Pancreas (tissue), 10 donors: ENCODE measurements around the gene FZD7. TPM values are rescaled to one million over a fixed set of nuclear protein-coding genes. Genes with fewer than 3 reads are reported as not detected.

Experiments used
- ATAC-seq, 4 donors: fragments of 200-7000 bp; cut with Tn5 transposase; one replicate each; pipeline versions ENCODE4 v1.8.0 to v1.9.1; 2020; ENCODE audit warnings: mild to moderate bottlenecking in 4 of 4, moderate library complexity in 4 of 4
- DNase-seq, 6 donors: peaks; one replicate each; pipeline ENCODE4 v3.0.0-alpha.2; 2020
- FAIRE-seq: peaks from 2 replicates; lab custom pipeline; 2012; peaks lifted over from hg19 to GRCh38; lab: Jason Lieb, UNC
- H3K27ac ChIP-seq, 4 donors: fragments of 200-600 bp; sonication (generic); 1 replicate in 3 of 4; 2 replicates in 1 of 4; pipeline versions ENCODE4 v1.5.0 to v1.8.0; 2020
- H3K27me3 ChIP-seq, 4 donors: fragments of 200-600 bp; one replicate each; pipeline ENCODE4 v1.8.0; 2021
- H3K36me3 ChIP-seq, 3 donors: fragments of 200-600 bp; sonication (generic) in 1 of 3; one replicate each; pipeline versions ENCODE4 v1.5.0 to v1.8.0; 2020 to 2021
- H3K4me1 ChIP-seq, 3 donors: fragments of 200-600 bp; one replicate each; pipeline ENCODE4 v1.8.0; 2021
- H3K4me3 ChIP-seq, 4 donors: fragments of 200-600 bp; sonication (generic) in 2 of 4; one replicate each; pipeline versions ENCODE4 v1.5.0 to v1.8.0; 2020 to 2021
- H3K9me3 ChIP-seq, 4 donors: fragments of 200-600 bp; one replicate each; pipeline ENCODE4 v1.8.0; 2021
- WGBS, 2 donors: extraction: QIAGEN DNeasy Blood & Tissue Kit; methylation state at CpG; one replicate each; pipeline ENCODE4 v1.1.7; 2013; 5-methylcytosine and 5-hydroxymethylcytosine counted together
- intact Hi-C, 3 donors: fragments of 100-400 bp; cut with DNase I; formaldehyde crosslinking; loops; one replicate each; pipeline versions ENCODE4 v1.11.1 to v1.14.2; 2022
- polyA plus RNA-seq, 2 donors: library from polyadenylated mRNA; stranded (reverse); fragments of 200-250 nt; gene quantifications; one replicate each; pipeline ENCODE4 v1.2.3, GENCODE V29; 2013
- total RNA-seq, 6 donors: library from RNA; stranded (reverse); fragmentation: NEBNext Ultra II Directional in 4 of 6; extraction: Animal tissue kit (Norgen Biotek cat#: 25700) in 4 of 6; gene quantifications; one replicate each; pipeline versions ENCODE4 v1.2.1 to v1.2.4, GENCODE V29; 2021 to 2023
- TF ChIP-seq, protein P1 (sequence below), 4 donors: fragments of 200-600 bp; sonication (generic) in 3 of 4; IDR thresholded peaks; one replicate each; pipeline versions ENCODE4 v1.5.0 to v1.8.0; 2021; ENCODE audit warnings: antibody characterized with exemption in 4 of 4
- donor health status: healthy with polysubstance abuse.
- donor health status: DM: no; HTN: no; CAD: no; lungs with moderate emphysema.
- donor health status: DM: no; HTN: no; CAD: no.
- donor health status: control.
- donor health status: control.
- donor health status: Bipolar disorder and iron deficiency.
- donor health status: DM: yes; HTN: yes; CAD: no.
- donor health status: DM: no; HTN: no; CAD: no.
- donor health status: DM: no; HTN: no; CAD: no.
- donor health status: DM: yes; HTN: yes; CAD: no.

Gene FZD7
- total and polyA plus RNA-seq, 8 donors, result 0.53 to 5.2 (median 1.1) TPM

DNA sequence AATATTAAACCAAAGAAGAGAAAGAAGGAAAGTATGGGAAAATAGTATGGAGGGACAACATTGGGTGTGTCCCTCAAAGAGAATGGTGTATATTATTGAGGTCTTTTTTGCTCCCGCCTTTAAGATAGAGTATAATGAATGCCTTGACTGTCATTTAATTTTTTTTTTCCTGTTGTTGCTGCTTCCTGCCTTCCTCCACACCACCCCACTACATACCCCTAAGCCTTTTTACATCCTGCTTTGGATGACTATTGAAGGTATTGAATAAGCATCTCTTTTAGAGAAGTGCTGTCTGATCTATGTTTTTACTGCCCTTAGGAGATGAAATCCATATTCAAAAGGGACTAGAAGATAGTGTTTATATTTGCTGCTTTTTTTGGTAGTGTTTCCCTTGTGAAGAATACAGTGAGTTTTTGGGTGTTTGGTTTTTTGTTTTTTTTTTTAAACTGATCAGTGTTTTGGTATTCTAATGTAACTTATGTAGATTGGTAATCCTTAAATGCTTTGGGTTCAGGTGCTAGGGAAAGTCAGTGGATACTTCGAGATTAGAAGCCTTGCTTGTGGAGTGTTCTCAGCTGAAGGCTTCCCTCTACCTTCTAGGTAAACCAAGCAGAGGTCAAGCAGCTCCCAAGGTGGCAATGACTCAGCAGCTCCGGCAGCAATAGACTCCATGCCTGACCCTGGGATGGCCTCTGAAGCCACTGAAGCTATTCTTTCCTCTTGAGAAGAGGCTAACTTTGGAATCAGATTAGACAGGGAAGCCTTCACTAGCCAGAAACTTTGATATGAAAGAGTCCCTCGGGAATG is 5.0 kb downstream of the FZD7 start:
- no peaks in the 10 kb centered on the region for H3K9me3 ChIP-seq
- ATAC-seq (no peak), DNase-seq (no peak), FAIRE-seq (no peak)
- H3K4me3 ChIP-seq, result no peak overlapping the region
- WGBS, 2 donors, result 55 to 62% methylated on average over 4 of the region's 4 CpGs
- H3K27me3 ChIP-seq, result peaks cover 0 to 7% (median 2%) of the 10 kb centered on the region in 4 donors
- H3K36me3 ChIP-seq, result no peaks in the 10 kb centered on the region
- TF ChIP-seq, protein P1, sequence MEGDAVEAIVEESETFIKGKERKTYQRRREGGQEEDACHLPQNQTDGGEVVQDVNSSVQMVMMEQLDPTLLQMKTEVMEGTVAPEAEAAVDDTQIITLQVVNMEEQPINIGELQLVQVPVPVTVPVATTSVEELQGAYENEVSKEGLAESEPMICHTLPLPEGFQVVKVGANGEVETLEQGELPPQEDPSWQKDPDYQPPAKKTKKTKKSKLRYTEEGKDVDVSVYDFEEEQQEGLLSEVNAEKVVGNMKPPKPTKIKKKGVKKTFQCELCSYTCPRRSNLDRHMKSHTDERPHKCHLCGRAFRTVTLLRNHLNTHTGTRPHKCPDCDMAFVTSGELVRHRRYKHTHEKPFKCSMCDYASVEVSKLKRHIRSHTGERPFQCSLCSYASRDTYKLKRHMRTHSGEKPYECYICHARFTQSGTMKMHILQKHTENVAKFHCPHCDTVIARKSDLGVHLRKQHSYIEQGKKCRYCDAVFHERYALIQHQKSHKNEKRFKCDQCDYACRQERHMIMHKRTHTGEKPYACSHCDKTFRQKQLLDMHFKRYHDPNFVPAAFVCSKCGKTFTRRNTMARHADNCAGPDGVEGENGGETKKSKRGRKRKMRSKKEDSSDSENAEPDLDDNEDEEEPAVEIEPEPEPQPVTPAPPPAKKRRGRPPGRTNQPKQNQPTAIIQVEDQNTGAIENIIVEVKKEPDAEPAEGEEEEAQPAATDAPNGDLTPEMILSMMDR (IDR thresholded peaks at IDR 0.05), result no peak
- intact Hi-C loops, result no loop called here
- no peak overlapping the region for H3K27ac ChIP-seq
- peaks cover 0 to 10% (median 8%) of the 10 kb centered on the region in 3 donors for H3K4me1 ChIP-seq

DNA sequence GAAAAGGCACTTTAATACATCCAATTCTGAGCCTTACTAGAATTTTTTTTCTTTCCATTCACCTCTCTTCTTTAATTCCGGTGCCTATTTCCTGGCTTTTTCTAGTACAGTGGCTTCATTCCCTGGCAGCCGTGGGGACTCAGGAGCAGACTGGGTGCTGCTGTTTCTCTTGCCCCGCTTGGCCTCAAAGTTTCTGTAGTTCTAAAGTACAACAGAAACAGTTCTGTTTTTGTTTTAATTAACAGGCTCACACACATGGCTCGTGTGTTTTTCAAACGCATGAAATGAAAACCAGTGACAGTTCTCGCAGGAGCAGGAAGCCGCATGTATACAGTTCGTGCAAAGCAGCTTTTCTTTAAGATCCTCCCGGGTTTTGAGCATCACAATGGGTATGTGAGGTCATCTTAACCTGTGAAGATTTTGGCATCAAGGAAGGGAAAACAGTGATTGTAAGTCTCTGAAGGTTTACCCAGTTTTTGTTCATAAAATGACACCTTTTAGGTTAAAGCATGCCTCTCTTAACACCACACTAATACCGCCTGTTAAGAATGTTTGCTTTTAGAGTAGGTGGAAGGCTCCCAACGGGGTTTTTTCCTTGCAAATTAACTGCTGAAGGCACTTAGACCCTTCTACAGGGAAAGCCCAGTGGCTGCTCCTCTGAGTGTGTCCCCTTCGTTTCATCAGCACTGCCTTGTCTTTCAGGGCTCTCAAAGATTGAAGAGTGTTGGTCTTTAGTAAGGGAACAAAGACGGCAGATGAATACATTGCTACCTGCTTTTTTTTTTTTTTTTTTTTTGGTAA is 5.8 kb downstream of the FZD7 start:
- TF ChIP-seq, protein P1 (IDR thresholded peaks at IDR 0.05), result no peak
- FAIRE-seq (no peak), ATAC-seq (no peak), DNase-seq (no peak)
- H3K27me3 ChIP-seq, result peaks cover 0 to 7% (median 2%) of the 10 kb centered on the region in 4 donors
- peaks cover 0 to 10% (median 8%) of the 10 kb centered on the region in 3 donors for H3K4me1 ChIP-seq
- H3K36me3 ChIP-seq, result no peaks in the 10 kb centered on the region
- WGBS, 2 donors, result 63 to 70% methylated on average over 13 of the region's 13 CpGs
- H3K9me3 ChIP-seq, result no peaks in the 10 kb centered on the region
- no peak overlapping the region for H3K4me3 ChIP-seq
- intact Hi-C loops, result no loop called here
- H3K27ac ChIP-seq, result no peak overlapping the region

DNA sequence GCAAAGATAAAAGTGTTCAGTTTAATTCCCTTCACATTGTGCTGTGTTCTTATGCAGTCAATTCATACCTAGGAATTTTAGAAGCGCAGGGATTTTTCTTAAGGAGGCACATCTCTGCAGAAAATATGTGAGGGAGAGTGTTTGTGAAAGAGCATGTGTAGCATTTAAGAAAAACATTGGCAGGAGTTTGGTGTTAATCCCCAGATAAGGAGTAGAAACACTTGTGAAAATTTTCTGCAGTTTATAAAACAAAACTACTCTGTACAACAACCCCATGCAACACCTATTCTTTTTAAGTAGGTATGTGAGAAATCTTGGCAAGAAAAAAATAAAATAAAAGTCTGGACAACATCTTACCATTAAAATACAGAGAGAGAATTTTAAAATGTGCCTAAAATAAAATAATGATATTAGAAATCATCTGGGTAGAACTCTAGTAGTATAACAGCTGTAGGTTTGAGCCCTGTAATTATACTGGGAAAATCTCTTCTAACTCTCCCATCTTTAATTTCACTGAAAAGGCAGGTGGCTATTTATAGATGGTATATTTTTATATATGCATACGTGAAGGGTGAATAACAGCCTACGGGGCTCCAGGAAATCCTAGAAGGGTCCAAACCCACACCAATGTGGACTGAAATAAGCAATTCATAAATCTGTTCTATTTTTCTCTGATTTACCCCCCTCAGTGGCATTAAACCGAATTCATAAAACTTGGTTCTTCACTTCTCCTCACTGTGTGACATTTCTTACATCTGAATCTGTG is 6.6 kb downstream of the FZD7 start:
- Histone ChIP-seq H3K4me3 (no peak overlapping the region), H3K4me1 (peaks cover 0 to 3% (median 2%) of the 10 kb centered on the region in 3 donors), H3K36me3 (no peaks in the 10 kb centered on the region), H3K9me3 (no peaks in the 10 kb centered on the region), H3K27me3 (peaks cover 0 to 6% (median 2%) of the 10 kb centered on the region in 4 donors), H3K27ac (no peak overlapping the region)
- DNase-seq (no peak), FAIRE-seq (no peak), ATAC-seq (no peak)
- 70 to 83% methylated on average over 4 of the region's 4 CpGs for WGBS, 2 donors
- TF ChIP-seq, protein P1 (IDR thresholded peaks at IDR 0.05), result no peak
- intact Hi-C loops, result no loop called here

DNA sequence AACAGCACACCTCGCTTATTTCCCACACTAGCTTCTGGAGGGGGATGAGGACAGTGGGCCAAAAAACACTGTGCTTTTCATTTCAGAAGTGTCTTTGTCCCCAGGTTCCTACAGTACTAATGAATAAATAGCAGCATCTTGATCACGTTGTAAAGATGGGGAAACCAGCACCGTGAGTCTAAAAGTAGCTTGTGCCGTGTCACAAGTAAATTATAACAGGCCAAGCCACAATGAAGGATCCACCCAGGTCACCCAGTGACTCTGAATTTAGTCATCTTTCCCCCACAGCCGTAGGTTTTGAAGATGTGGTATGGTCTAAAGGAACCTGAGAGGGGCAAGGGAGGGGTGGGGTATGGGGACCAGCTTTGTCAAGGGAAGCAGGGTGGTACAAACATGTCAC is 8.8 kb downstream of the FZD7 start:
- FAIRE-seq, result no peak

More for the DNA sequence above, 8.8 kb downstream of the FZD7 start:
- Histone ChIP-seq H3K27ac (no peak overlapping the region), H3K27me3 (peaks cover 0 to 4% (median 0%) of the 10 kb centered on the region in 4 donors), H3K36me3 (no peaks in the 10 kb centered on the region), H3K4me1 (no peaks in the 10 kb centered on the region), H3K9me3 (no peaks in the 10 kb centered on the region), H3K4me3 (no peak overlapping the region)
- TF ChIP-seq, protein P1 (IDR thresholded peaks at IDR 0.05), result no peak
- DNase-seq (no peak), ATAC-seq (no peak)
- WGBS, 2 donors, result 82 to 92% methylated on average over 5 of the region's 5 CpGs
- intact Hi-C loops, result no loop called here
